22Rv1 (cell line): ENCODE measurements around the gene HEATR3.

Experiments used
- CTCF ChIP-seq: fragments of 450-650 bp; IDR thresholded peaks from 2 replicates; pipeline ENCODE4 v1.5.1; 2017; ENCODE audit warnings: mild to moderate bottlenecking
- ZFX ChIP-seq: fragments of 450-650 bp; IDR thresholded peaks from 2 replicates; pipeline ENCODE4 v1.6.1; 2017; ENCODE audit warnings: antibody characterized with exemption, borderline replicate concordance

DNA sequence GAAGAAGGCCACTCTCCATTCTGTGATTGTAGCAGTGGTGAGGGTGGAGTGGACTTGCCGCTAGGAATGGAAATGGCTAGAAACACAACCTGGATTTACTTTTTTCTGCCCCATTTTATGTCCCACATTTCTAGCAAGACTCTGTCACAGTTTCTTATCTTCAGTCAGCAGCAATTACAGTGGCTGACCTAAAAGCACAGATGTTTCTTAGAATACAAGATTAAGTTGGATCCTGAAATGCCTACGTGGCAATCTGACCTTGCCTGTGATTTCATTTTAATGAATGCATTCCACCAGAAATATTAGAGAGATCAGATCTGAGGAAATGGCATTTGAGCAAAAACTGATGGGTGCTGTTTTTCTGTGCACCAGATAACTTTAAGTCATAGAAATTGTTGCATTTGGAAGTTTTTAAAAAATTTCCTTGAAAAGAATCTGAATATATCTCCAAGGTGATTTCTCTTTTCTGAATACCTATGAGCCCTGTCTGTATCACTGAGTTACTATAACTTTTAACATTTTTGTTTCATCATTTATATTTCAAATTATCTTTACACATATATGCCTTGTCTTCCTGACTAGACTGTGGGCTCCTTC is 5.4 kb downstream of the HEATR3 start:
- TF ChIP-seq CTCF = no peak
- no peak for TF ChIP-seq ZFX
